Measurements from ENCODE around the gene DPEP1.

- TF ChIP-seq, protein P1, sequence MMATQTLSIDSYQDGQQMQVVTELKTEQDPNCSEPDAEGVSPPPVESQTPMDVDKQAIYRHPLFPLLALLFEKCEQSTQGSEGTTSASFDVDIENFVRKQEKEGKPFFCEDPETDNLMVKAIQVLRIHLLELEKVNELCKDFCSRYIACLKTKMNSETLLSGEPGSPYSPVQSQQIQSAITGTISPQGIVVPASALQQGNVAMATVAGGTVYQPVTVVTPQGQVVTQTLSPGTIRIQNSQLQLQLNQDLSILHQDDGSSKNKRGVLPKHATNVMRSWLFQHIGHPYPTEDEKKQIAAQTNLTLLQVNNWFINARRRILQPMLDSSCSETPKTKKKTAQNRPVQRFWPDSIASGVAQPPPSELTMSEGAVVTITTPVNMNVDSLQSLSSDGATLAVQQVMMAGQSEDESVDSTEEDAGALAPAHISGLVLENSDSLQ (IDR thresholded peaks at IDR 0.05) = no peak
- TF ChIP-seq TARDBP (IDR thresholded peaks at IDR 0.05) (no peak), CTBP1 (IDR thresholded peaks at IDR 0.05; ENCODE audit: borderline replicate concordance) (no peak), NFRKB (IDR thresholded peaks at IDR 0.05) (no peak), HDGF (IDR thresholded peaks at IDR 0.05; ENCODE audit: borderline replicate concordance) (no peak)
Observed at GRCh38 chr16:89656435-89657121, 43.1 kb downstream of the DPEP1 start.
